Coronary artery (tissue), 2 donors: ENCODE results near the gene BAHD1.

ENCODE experiments used
- DNase-seq: peaks from one replicate; pipeline ENCODE4 v3.0.0-alpha.2; 2017; ENCODE audit warnings: low spot score
- H3K27ac ChIP-seq, 2 donors: fragments of 200-600 bp; sonication (generic); one replicate each; pipeline ENCODE4 v1.5.1; 2016 to 2019
- H3K4me3 ChIP-seq: fragments of 200-600 bp; sonication (generic); 2 replicates; pipeline ENCODE4 v1.5.1; 2016; ENCODE audit warnings: mild to moderate bottlenecking, moderate library complexity
- TF ChIP-seq, protein P1 (sequence below): fragments of 200-600 bp; sonication (generic); IDR thresholded peaks from one replicate; pipeline ENCODE4 v1.5.1; 2019; ENCODE audit warnings: antibody characterized with exemption

BAHD1 gene

DNA sequence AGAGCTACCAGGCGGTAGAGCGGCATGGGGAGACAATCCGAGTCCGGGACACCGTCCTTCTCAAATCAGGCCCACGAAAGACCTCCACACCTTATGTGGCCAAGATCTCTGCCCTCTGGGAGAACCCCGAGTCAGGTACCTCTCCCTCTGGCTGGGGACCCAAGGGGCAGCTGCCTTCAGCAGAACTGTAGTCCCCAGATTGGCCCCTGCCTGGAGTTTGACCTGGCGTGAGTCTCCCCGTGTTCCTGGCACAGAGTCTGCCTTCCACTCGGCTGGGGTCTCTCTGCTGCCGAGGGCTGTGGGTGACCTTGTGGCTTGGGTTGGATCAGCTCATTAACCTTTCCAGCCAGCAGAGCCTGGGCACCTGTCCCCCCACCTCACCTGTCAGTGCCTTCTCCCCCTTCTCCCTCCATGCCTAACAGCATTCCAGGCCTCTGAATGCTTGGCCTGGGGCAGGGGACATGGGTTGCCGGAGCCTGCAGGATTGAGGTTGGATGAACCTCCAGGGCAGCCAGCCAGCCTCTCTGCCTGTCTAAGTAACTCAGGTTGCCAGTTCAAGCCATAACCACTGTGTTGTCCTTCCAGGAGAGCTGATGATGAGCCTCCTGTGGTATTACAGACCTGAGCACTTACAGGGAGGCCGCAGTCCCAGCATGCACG lies 23.3 kb downstream of the BAHD1 start:
- no peak for DNase-seq
- H3K4me3 ChIP-seq: no peak overlapping the region
- TF ChIP-seq, protein P1, sequence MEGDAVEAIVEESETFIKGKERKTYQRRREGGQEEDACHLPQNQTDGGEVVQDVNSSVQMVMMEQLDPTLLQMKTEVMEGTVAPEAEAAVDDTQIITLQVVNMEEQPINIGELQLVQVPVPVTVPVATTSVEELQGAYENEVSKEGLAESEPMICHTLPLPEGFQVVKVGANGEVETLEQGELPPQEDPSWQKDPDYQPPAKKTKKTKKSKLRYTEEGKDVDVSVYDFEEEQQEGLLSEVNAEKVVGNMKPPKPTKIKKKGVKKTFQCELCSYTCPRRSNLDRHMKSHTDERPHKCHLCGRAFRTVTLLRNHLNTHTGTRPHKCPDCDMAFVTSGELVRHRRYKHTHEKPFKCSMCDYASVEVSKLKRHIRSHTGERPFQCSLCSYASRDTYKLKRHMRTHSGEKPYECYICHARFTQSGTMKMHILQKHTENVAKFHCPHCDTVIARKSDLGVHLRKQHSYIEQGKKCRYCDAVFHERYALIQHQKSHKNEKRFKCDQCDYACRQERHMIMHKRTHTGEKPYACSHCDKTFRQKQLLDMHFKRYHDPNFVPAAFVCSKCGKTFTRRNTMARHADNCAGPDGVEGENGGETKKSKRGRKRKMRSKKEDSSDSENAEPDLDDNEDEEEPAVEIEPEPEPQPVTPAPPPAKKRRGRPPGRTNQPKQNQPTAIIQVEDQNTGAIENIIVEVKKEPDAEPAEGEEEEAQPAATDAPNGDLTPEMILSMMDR: no peak
- no peak overlapping the region for H3K27ac ChIP-seq

DNA sequence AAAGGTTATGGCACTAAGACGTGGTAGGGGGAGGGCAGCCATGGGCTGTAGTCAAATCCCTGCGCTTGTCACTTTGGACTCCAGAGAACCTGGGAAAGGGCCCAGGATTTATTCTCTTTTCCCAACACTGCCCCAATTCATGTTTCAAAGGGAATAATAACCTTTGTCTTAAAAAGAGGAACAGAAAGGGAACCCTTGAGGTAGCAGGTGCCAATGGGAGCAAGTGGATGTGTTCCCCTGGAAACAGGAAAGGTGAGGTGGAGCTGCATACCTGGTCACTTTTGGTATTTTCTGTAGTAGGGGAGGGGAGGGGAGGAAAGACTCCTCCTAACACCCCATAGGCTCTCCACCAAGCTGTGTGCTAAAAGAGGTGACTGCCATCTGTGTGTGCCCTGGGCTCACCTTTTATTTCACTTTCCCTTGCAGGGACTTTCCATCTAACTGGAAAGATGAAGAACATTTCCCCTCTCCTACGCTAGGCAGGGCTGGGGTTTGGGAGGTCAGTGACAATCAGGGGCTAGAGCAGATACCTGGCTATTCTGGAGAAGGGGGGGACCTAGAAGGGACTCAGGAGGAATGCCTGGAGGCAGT lies 23.9 kb downstream of the BAHD1 start:
- TF ChIP-seq, protein P1: no peak
- no peak for DNase-seq
- Histone ChIP-seq H3K4me3 (no peak overlapping the region), H3K27ac (no peak overlapping the region)

DNA sequence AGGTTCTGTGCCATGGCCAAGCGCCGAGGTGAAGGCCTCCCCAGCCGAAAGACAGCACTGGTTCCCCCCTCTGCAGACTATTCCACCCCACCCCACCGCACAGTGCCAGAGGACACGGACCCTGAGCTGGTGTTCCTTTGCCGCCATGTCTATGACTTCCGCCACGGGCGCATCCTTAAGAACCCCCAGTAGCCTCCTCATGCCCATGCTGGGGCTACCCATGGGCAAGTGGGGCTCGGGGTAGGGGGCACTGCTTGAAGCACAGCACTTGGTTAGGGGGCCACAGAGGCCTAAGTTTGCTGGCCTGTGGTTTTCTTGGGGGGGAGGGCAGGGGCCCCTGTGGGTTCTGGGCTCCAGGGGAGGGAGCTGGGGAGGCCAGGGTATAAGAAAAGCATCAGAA lies 25.2 kb downstream of the BAHD1 start:
- no peak for DNase-seq
- H3K27ac ChIP-seq: no peak overlapping the region
- H3K4me3 ChIP-seq: no peak overlapping the region
- TF ChIP-seq, protein P1: no peak

DNA sequence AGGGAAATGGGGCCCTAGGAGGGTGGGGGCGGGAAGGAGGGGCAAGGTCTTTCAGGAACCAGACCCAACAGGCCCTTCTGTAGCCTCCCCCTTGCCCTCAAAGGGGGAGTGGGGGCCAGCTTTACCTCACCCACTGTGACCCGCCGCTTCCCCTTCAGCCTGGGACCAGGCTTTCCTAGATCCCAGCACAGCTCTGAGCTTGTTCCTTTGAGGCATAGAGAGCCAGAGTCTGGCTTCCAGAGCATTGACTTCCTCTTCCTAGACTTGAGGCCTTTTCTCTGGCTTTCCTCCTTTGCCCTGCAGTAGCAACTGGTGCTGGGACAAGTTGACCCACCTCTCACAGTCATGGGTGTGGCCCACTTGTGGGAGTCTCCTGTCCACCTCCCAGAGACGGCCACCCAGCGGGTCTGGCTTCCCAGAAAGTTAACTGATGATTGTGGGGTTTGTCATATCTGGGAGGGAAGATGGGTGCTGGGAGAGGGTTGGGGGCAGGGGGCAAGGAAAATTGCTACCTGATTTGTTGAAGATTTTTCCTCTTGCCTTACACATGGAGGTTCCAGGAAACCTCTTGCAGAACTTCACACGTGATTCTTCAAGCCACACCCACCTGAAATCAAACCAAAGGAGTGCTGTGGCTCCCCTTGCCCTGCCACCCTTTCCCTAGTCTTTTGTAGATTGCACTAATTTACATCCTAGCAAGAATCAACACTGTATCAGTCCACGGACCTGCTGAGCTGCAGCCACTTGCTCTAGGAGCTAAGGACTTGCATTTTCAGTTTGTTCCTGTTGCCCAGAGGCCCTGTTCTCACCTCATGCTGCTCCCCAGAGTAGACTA lies 25.9 kb downstream of the BAHD1 start:
- DNase-seq: no peak
- Histone ChIP-seq H3K27ac (no peak overlapping the region), H3K4me3 (no peak overlapping the region)
- TF ChIP-seq, protein P1: no peak

DNA sequence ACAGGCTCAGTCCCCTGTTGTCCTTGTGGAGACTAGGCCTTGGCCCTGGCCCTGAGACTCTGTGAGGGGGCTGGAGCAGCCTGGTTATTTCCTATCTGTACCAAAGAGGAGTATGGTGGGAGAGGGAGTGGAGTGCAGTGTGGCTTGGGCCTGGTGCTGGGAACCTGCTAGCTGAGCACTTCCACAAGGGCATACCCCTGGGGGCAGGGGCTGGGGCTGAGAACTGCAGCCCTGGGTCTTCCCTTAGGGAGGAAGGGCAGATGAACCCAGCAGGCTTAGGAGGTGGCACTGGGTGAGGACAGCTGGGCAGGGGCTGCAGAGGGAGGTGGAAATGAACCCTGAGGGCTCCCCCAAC lies 26.5 kb downstream of the BAHD1 start:
- no peak for DNase-seq
- no peak overlapping the region for H3K27ac ChIP-seq
- no peak overlapping the region for H3K4me3 ChIP-seq
- TF ChIP-seq, protein P1: no peak

DNA sequence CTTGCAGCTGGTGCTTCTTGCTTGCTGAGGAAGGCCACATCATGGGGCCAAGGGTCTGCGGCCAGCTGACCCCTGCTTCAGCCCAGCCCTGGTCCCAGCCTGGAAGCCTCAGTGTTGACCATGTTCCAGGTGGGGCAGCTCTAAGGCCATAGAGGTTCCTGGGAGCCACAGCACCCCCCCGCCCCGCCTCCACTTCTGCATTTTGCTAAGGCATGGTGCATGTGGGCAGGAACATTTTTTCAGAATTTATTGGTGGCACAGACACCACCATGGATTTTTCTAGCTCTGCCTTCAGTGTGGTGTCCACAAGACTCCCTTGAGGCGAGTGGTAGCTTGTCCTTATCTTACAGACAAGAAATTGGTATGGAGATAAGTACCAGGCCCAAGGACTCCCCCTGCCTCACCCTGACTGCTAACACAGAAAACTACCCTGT lies 28.2 kb downstream of the BAHD1 start:
- no peak overlapping the region for H3K27ac ChIP-seq
- no peak overlapping the region for H3K4me3 ChIP-seq
- peak; percentile 64 for DNase-seq
- TF ChIP-seq, protein P1: no peak
